NCI-H460 (cell line): ENCODE measurements around the gene ENOX1. TPM values are rescaled to one million over a fixed set of nuclear protein-coding genes. Genes with fewer than 3 reads are reported as not detected.

Experiments used
- DNase-seq: peaks from one replicate; pipeline ENCODE4 v3.0.0-alpha.2; 2016; ENCODE audit warnings: low read depth; ENCODE audit errors: extremely low read depth
- total RNA-seq: library from RNA; depleted of rRNA; stranded (reverse); fragments of >200 nt; shearing (Covaris generic); gene quantifications from 2 replicates; pipeline ENCODE4 v1.2.3, GENCODE V29; 2014

ENOX1 gene
- total RNA-seq, 1 experiment from 2014 or later, result 7.6 TPM

DNA sequence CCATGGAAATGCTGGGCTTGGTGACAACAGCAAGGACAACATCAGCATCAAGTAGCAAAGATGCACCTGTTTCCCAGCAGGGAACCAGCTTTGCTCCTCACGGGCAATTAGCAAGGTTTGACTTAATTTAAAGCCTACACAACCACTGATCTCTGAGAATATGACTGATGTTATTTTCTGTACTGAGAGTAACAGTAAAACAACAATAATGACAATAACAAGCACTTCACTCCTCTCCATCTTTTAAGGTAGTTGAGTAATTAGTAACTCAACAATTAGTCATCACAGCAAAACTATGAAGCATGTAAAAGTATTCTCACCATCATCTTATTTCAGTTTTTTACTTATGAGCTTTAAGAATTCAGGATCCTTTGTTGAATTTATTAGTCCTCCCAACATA, 37.3 kb downstream of the ENOX1 start:
- no peak for DNase-seq

DNA sequence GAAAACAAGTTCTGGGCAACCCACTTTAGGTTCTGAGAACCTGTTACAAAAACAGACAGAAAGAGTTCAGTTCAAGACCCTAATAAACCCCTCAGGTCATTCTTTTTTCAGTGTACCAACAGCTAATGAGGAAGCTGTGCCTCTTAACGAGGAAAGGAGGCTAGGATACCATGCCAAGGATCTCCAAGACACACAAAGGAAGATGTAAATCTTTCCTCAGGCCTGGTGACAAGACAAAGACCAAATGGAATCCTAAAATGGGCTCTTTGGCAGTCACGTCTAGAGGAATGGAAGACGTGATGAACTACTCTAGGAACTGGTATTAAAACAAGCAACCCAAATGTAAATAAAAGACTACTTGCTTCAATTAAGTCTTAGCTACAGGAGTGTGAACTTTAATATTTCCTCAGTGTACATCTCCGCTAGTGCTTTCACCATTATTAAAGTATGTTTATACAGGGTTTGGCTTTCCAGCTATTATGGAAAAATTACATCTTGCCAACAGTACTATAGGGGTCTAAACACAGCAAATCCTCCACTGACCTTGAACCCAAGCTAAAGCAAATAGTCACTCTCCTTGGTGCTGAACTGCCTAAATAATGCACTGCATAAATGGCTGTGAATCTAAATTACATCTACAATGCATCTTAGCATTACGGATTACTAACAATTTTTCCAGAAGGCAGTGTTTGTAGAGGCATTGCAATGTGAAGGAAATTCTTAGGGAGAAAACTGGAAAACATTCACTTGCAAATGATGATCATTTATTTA, 42.3 kb downstream of the ENOX1 start:
- DNase-seq, result no peak

DNA sequence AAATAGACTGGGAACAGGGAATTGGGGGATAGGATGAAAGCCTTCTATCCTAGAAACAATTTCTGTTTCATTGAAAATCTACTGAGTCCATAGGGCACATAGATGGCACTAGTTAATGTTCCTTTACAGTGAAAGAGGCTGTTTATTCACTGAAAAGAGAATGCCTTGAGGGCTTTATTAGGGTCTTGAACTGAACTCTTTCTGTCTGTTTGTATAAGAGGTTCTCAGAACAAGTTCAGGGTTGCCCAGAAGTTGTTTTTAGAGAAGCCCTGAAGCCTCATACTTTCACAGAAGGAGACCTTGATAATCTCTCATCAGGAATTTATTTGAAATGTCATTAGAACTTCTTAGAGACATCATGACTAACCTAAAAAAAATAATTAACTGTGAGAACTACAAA, 43.9 kb downstream of the ENOX1 start:
- no peak for DNase-seq

DNA sequence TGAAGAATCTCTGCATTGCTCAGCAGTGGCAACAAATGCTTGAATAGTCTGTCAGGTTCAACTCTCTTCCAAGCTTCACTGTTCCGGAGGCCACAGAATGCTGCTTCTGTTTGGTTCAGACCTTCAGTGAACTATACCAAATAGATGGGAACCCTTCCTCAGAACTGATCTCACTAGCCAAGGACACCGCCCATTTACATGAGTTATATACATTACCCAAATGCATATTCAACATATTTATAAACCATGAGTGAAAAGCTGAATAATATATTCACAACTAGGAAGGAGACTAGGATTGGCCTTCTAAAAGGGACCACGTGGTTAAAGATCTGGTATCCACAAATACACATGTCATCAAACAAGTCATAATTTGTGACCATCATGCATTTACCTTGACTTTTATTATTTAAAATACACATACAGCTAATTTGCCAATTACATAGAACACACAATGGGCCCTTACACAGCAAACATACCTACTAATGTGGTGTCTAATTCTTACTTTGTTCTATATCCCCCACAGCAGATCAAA, 49.3 kb downstream of the ENOX1 start:
- no peak for DNase-seq

DNA sequence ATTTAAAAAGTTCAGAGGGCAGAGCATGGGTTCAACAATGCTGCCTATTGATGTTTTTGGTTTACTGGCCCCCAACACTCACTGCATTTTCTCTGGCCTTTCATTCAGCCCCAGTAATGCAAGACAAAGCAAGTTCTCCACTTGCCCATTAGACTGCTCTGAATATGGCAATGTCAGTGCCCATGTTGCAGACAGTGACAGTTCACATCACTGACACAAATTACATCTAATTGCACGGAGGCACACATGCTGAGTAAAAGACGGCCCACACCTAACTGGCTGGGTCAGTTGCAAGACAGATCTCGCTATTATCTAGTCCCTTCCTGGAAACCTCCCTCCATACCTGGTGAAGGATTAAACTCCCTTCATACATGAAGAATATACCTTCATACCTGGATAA, 54.0 kb downstream of the ENOX1 start:
- no peak for DNase-seq

DNA sequence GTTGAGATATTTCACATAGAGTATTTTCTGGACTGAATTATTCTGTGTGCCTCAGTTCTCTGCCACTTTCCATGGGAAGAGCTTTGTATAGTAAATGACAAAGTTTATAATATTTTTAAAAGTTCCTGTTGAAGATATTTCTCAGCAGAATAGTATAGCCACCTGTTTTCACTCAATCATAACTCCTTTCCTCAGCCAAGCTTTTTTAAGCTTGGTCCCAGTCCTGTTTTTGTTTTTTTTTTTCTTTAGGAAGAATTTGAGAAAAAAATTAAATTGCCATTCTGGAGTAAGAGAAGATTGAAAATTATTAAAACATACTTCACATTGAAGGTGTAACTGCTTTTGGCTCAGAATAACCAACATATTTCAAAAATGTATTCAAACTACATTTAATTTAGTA, 55.5 kb downstream of the ENOX1 start:
- no peak for DNase-seq

DNA sequence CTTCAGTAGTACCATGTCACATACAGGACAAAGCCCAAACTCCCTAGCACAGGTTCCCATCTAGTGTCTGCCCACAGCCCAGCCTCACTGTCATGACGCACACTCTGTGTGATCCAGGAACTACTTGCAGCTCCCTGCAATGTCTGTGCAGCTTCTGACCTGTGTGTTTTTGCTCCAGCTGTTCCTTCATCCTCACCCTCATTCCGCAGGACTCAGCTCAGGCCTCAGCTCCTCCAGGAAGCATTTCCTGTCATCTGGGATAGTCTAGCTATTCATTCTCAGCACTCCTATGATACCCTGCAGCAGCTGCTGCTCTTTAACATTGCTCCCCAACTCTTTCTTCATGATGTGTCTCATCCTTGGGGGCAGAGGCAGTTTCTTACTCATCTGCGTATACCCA, 56.1 kb downstream of the ENOX1 start:
- no peak for DNase-seq

DNA sequence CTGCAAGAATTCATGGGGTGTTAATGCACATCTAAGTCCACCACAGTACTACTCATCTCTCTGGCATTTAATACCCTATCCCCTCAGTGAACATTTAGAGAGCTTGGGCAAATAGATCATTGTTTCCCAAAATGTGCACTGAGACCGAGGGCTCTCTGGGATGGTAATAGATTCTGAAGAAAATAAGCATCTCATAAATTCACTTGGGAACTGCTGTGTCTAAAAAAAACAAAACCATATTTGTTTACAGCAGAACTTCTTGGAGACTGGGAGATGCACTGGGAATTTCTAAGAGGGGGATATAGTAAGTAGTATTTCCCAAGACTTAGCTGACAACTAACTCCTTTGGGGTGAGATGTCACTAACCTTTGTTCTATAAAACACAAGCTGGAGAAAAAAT, 58.4 kb downstream of the ENOX1 start:
- no peak for DNase-seq

DNA sequence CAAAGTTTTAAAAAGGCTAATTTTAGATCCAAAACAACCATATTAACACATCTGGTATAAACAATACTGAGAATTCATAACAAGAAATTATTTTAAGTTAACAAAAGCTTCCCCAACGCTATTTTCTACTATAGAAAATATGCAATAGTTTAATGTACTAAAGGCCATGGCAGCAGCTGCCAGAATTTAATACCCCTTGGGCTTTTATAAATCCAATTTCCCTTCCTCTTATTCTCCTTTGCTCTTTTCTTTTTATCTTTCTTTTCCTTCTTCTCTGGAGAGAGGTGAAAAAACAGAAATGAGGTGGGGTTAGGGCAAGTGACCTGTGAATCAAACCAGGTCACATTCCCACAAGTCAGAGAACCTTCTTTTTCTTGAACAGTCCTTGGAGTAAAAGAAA, 58.9 kb downstream of the ENOX1 start:
- no peak for DNase-seq

DNA sequence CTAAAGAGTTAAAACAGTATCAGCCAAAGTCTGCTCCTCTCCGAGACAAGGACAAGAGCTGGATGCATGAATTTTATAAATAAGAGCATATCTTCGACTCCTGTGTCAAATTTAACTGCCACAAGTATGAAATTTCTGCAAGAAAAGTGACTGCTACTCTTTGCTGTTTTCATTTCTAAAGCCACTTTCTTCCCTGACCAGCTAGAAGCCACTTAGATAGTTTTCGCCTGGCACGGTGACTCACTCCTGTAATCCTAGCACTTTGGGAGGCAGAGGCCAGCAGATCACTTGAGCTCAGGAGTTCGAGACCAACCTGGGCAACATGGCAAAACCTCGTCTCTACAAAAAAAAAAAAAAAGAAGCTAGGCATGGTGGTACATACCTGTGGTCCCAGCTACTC, 61.3 kb downstream of the ENOX1 start:
- no peak for DNase-seq

DNA sequence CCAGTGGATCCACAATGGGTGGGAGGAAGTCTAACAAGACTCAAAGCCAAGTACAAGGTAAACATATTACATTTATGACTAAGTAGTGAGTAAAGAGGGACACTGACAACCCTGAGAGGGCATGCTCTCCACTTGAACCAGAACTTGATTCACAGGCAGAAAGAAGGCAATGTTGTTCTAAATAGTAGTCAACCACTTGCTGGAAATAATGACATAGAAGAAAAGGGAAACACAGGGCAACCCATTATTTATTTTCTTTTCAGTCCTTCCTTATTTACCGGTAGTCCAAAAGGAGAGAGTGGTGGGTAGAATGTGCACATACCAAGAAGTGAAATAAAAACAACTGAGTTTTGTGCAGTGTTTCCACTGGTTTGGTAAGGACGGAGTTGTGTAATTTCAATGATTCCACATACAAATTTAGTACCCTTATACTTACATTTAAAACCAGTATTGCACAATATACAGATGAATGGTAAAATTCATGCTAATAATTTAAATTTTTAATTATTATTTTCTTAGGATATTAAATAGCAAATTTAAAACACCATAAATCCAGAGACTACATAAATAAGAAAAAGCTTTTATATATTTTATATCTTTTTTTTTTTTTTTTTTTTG, 65.9 kb downstream of the ENOX1 start:
- no peak for DNase-seq

DNA sequence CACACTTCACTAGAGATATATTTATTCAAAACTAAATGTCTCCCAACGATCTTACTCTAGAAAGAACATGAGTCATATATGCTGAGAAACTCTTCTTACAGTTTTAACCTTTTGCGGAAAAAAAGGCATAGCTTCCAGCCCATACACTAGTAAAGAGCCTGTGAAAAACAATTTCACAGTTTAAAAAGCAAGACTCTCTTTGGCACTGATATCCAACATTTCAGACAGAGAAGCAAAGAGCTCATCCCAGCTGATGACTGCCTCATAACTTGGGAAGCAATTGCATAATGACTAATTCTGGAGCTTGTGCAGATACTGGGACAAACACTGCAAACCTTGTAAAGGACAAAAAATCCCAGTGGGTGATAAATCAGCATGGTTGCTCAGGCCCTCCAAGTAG, 88.0 kb downstream of the ENOX1 start:
- DNase-seq, result no peak

DNA sequence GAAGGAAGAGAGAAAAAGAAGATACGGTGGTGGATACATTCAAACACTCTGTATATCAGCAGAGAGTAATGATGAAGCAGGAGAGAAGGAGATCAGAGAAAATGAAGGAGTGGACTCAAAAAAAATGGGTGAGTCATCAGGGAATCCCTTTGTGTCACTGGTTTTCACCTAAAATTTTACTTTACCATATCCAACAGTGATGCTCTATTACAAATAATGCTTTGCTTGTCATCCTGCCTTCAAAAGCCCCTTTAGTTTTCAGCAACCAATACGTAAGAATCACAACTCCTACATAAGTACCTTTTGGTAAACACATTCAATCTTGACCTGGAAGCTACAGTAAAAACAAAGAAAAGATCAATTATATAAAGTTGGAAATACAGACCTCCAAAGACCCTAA, 88.8 kb downstream of the ENOX1 start:
- DNase-seq, result no peak

DNA sequence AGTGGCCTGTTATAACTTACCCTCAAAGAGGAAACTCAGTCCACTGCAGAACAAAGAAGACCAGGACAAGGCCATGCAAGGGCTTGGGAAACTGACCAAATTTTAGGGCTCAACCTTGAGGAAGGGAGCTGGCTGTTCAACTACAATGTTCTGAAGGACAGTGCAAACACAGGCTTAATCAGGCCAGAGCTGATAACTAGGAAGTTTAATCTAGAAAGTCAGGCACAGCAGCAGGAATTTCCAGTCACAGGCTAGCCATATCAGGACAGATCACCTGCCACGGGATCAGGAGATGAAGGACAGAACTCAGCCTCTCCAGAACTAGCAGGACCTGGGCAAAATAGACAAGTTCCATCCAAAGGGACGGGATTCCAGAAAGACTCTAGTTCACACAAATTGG, 89.4 kb downstream of the ENOX1 start:
- no peak for DNase-seq

DNA sequence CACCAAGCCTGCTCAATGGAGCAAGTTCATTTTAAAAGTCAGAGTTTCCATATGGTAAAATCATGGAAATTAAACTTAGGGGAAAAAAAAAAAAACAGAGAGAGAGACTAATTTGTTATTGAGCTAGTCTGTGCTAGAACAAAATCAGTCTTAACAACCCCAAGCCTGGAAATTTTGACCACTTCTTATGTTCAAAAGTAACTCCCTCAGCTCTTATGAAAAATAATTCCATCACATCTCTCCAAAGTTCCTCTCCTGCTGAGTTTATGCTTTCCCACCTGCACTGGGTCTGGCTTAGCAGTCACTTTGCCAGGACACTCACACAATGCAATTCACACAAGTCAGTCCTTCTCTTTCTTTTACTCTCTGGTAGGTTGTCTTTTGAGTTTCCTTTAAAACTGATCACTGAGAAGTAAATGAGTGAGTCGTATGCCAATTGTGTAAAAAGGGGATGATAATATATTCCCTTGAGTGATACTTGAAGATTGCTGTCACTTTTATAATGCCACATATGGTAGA, 92.6 kb downstream of the ENOX1 start:
- no peak for DNase-seq

DNA sequence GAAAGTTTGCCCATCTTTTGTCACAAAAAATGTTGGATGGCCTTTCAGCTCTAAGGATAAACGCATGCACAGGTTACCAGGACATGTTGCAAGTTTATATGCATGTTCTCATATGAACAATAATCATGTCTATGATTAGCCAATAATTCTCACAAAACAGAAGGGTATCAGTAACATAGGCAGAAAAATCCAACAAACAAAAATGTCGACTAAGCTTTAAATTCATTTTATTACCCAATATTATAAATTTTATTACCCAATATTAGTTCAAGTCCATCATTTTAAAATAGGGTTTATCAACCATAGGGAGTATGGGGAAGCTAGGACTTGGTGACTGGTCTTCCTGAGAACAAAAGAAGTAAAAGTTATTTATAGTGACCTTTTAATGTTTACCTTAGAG, 93.1 kb downstream of the ENOX1 start:
- no peak for DNase-seq

DNA sequence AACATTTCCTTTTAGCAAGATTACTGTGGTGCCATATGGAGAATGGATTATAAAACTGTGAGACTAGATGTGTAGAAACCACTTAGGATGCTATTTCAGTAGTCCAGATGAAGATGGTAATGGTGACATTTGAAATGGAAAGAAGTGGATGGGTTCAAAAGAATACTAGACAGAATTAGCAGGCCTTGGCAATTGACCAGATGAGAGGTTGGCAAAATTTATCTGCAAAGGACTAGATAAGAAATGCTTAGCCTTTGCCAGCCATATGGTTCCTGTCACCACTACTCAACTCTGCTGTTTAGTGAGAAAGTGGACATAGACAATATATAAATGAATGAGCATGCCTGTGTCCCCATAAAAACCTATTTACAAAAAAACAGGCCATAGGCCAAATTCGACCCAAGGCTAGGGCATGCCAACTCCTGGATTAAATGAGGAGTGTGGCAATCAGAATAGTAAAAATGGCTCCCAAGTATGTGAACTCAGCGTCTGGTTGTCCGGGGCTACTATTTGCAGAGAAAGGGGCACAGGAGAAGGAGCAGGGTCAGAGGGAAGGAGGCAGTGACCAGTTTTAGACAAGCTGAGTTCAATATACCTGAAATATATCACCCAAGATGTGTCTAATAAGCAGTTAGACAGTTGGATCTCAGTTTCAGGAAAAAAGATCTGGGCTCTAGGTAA, 98.4 kb downstream of the ENOX1 start:
- DNase-seq, result no peak

DNA sequence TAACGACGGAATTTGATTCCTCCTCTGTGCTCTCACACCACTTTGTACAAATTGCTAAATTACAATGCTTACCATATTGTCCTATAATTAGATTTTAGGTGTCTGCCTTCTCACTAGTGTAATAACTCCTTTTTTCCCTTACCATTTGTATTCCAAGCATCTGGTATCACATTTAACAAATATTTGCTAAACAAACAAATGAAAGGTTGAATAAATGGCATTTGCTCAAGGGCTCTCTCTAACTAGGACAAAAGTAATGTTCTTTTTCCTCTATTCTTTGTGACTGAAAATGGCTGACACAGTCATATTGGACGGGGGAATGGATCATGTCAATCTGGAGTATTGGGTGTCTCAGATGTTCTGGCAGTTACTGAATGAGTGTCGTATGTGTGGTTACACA, 99.7 kb downstream of the ENOX1 start:
- DNase-seq, result no peak

DNA sequence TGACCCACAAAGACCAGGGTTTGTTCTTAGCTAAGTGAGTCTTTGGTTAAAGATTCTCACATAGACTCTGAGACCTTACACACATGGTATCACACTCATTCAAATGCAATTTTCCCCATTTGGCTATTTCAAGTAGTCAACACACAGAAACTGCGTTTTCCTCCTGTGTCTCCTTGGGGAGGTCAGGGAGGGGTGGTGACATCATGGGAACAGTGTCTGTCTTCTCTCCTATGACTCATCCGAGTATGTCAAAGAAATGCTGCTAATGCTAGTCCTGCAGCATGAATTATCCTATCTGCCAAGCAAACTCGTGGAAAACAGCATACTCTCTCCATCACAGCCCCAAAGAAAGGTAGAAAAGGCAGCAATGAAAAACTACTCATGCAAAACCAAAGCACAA, 100.2 kb downstream of the ENOX1 start:
- DNase-seq, result peak; percentile 30

DNA sequence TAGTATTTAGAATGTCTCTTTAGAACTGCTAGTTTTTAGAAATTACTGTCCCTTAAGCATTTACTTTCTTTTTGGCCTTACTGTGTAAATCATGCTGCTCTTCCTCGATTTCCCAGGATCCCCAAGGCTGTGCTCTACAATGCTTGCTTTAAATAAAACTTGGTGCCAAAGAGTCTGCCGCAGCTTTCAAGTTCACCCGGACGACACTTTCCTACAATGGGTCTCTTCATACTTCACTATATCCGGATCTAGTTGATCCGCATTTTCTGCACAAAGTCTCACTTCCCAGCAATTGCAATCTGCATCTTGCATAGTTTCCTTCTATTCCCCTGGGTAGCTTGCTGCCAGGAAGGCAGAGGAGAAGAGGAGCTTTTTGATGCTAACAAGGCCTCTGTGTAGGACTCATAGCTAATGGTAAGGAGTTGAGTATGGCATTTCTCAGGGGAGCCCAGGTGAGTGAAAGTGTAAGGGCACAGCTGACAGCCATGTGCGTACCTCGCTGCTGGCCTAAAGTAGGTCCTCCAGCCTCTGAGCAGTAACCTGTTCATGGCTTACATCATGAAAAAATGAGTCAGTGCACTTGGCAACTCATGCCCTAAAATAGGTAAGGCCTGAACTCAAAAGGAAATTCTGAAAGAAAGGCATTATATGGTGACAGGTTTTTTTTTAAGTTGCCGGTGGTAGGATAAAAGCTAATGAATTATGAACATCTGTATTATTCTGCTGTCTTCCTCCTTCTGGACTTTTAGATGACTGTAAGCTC, 101.6 kb downstream of the ENOX1 start:
- DNase-seq, result no peak

DNA sequence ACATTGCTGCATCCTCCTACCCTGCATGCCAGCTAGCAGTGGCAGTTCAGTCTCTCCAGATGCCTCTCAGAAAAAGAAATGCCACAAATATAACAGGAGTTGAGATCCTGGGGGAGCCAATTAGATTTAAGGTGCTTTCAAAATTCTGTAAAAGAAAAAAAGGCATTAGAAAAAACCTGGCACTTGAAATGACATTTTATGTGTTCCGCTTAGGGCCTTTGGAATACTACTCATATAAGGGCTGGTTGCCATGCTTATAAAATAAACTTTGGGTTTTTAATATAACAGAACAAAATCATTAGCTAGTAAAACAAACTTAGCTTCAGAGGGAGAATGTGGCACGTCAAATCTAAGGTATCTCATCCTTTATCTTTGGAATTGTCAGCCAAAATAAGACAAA, 104.1 kb downstream of the ENOX1 start:
- no peak for DNase-seq
